ENCODE results near the gene RHPN2. TPM values are rescaled to one million over a fixed set of nuclear protein-coding genes. Genes with fewer than 3 reads are reported as not detected.

RHPN2 gene
- total RNA-seq, 2 experiments from 2014 or later = 2.1 to 6.4 TPM

- Histone ChIP-seq H3K9me3 (ENCODE audit: low read length) (no peaks in the 10 kb centered on the region), H4K20me1 (ENCODE audit: insufficient read depth, low read length) (no peaks in the 10 kb centered on the region), H3K79me2 (ENCODE audit: insufficient read depth, low read depth, low read length) (no peaks in the 10 kb centered on the region), H3K4me1 (ENCODE audit: insufficient read depth, low read length, poor library complexity, severe bottlenecking) (peaks cover 7% of the 10 kb centered on the region), H3K36me3 (ENCODE audit: insufficient read depth, low read length) (no peaks in the 10 kb centered on the region), H3K4me3 (ENCODE audit: low read depth, low read length, poor library complexity, severe bottlenecking) (no peak overlapping the region), H2AFZ (ENCODE audit: low read length) (no peak overlapping the region), H3K9me2 (ENCODE audit: insufficient read depth, low read length) (no peaks in the 10 kb centered on the region), H3K4me2 (ENCODE audit: low read length) (no peak overlapping the region), H3K27ac (ENCODE audit: low read depth, low read length, poor library complexity, severe bottlenecking) (no peak overlapping the region)
- intact Hi-C loops (cut with micrococcal nuclease; ENCODE audit: unreplicated experiment) = no loop called here
- CTCF ChIA-PET (ENCODE audit: unreplicated experiment) = no interaction called here
- TF ChIP-seq, protein P1, sequence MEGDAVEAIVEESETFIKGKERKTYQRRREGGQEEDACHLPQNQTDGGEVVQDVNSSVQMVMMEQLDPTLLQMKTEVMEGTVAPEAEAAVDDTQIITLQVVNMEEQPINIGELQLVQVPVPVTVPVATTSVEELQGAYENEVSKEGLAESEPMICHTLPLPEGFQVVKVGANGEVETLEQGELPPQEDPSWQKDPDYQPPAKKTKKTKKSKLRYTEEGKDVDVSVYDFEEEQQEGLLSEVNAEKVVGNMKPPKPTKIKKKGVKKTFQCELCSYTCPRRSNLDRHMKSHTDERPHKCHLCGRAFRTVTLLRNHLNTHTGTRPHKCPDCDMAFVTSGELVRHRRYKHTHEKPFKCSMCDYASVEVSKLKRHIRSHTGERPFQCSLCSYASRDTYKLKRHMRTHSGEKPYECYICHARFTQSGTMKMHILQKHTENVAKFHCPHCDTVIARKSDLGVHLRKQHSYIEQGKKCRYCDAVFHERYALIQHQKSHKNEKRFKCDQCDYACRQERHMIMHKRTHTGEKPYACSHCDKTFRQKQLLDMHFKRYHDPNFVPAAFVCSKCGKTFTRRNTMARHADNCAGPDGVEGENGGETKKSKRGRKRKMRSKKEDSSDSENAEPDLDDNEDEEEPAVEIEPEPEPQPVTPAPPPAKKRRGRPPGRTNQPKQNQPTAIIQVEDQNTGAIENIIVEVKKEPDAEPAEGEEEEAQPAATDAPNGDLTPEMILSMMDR (conservative IDR thresholded peaks at IDR 0.05; ENCODE audit: low read length) = no peak
- no peak for TF ChIP-seq EZH2phosphoT487 (IDR thresholded peaks at IDR 0.05; ENCODE audit: borderline replicate concordance, low read depth, low read length)
- no TSS peak for BruUV-seq (replicated peaks)
- POLR2A ChIA-PET = no interaction called here
- no peak for DNase-seq (ENCODE audit: low spot score)
Measured at GRCh38 chr19:33066543-33066942, 1.9 kb upstream of the RHPN2 start.

- ChIA-PET CTCF (ENCODE audit: unreplicated experiment) (no interaction called here), POLR2A (interaction anchor here (0.6 kb wide), 2 partner anchors 51 to 1774 kb away, joined by 3 read pairs; no protein-coding TSS in a partner anchor)
- Histone ChIP-seq H3K4me3 (ENCODE audit: low read depth, low read length, poor library complexity, severe bottlenecking) (peak overlapping the region; percentile 62), H3K4me1 (ENCODE audit: insufficient read depth, low read length, poor library complexity, severe bottlenecking) (peaks cover 7% of the 10 kb centered on the region), H3K9me3 (ENCODE audit: low read length) (no peaks in the 10 kb centered on the region), H2AFZ (ENCODE audit: low read length) (no peak overlapping the region), H3K36me3 (ENCODE audit: insufficient read depth, low read length) (no peaks in the 10 kb centered on the region), H3K4me2 (ENCODE audit: low read length) (peak overlapping the region; percentile 53), H3K27ac (ENCODE audit: low read depth, low read length, poor library complexity, severe bottlenecking) (no peak overlapping the region), H3K79me2 (ENCODE audit: insufficient read depth, low read depth, low read length) (no peaks in the 10 kb centered on the region), H4K20me1 (ENCODE audit: insufficient read depth, low read length) (no peaks in the 10 kb centered on the region), H3K9me2 (ENCODE audit: insufficient read depth, low read length) (no peaks in the 10 kb centered on the region)
- DNase-seq (ENCODE audit: low spot score) = peak; percentile 20
- intact Hi-C loops (cut with micrococcal nuclease; ENCODE audit: unreplicated experiment) = no loop called here
- TF ChIP-seq, protein P1 (conservative IDR thresholded peaks at IDR 0.05; ENCODE audit: low read length) = no peak
- TF ChIP-seq EZH2phosphoT487 (IDR thresholded peaks at IDR 0.05; ENCODE audit: borderline replicate concordance, low read depth, low read length) = no peak
- BruUV-seq (replicated peaks) = no TSS peak
Measured at GRCh38 chr19:33064458-33064791, 263 bp downstream of the RHPN2 start.

DNA sequence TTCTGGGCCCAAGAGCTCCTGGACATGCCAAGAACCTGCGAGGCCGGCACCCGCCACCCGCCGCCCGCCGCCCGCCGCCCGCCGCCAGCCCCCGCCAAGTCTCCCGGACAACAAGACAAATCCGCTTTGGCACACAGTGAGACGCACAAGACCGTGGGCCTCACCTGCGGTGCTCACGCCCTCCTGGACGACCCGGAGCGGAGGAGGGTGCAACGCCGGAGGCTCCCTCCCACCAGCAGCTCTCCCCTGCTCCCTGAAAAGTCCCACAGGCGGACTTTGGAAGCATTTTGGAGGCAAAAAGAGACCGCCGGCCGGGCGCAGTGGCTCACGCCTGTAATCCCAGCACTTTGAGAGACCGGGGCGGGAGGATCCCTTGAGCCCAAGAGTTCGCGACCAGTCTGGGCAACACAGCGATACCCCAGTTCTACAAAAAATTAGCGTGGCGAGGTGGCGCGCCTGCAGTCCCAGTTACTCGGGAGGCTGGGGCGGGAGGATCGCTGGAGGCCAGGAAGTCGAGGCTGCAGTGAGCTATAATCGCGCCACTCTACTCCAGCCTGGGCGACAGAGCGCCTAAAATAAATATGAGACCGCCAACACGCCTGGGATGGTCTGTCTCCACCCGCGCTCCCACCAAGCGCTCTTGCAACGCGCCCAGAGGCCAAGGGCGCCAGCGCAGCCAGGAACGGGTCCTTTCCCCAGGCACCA is 783 bp downstream of the RHPN2 start:
- no peak overlapping the region for H3K27ac ChIP-seq (ENCODE audit: low read depth, low read length, poor library complexity, severe bottlenecking)
- ChIA-PET CTCF (ENCODE audit: unreplicated experiment) (no interaction called here), POLR2A (interaction anchor here (0.6 kb wide), 2 partner anchors 52 to 1775 kb away, joined by 3 read pairs; no protein-coding TSS in a partner anchor)
- intact Hi-C loops (cut with micrococcal nuclease; ENCODE audit: unreplicated experiment) = no loop called here
- peak overlapping the region; percentile 62 for H3K4me3 ChIP-seq (ENCODE audit: low read depth, low read length, poor library complexity, severe bottlenecking)
- TF ChIP-seq, protein P1 (conservative IDR thresholded peaks at IDR 0.05; ENCODE audit: low read length) = no peak
- TF ChIP-seq EZH2phosphoT487 (IDR thresholded peaks at IDR 0.05; ENCODE audit: borderline replicate concordance, low read depth, low read length) = no peak
- no peak for DNase-seq (ENCODE audit: low spot score)
- no peaks in the 10 kb centered on the region for H3K9me2 ChIP-seq (ENCODE audit: insufficient read depth, low read length)
- no peaks in the 10 kb centered on the region for H4K20me1 ChIP-seq (ENCODE audit: insufficient read depth, low read length)
- no peaks in the 10 kb centered on the region for H3K9me3 ChIP-seq (ENCODE audit: low read length)
- H3K4me1 ChIP-seq (ENCODE audit: insufficient read depth, low read length, poor library complexity, severe bottlenecking) = peaks cover 7% of the 10 kb centered on the region
- no peaks in the 10 kb centered on the region for H3K36me3 ChIP-seq (ENCODE audit: insufficient read depth, low read length)
- H3K79me2 ChIP-seq (ENCODE audit: insufficient read depth, low read depth, low read length) = no peaks in the 10 kb centered on the region
- H3K4me2 ChIP-seq (ENCODE audit: low read length) = peak overlapping the region; percentile 53
- H2AFZ ChIP-seq (ENCODE audit: low read length) = no peak overlapping the region
- BruUV-seq (replicated peaks) = no TSS peak
